GM19455 (cell line): ENCODE measurements around the gene S1PR4.

Source experiments
- ATAC-seq: cut with Tn5 transposase; IDR thresholded peaks from one replicate; pipeline ENCODE4 v1.9.1; 2021; ENCODE audit not compliant: unreplicated experiment

The S1PR4 gene, protein sequence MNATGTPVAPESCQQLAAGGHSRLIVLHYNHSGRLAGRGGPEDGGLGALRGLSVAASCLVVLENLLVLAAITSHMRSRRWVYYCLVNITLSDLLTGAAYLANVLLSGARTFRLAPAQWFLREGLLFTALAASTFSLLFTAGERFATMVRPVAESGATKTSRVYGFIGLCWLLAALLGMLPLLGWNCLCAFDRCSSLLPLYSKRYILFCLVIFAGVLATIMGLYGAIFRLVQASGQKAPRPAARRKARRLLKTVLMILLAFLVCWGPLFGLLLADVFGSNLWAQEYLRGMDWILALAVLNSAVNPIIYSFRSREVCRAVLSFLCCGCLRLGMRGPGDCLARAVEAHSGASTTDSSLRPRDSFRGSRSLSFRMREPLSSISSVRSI

DNA sequence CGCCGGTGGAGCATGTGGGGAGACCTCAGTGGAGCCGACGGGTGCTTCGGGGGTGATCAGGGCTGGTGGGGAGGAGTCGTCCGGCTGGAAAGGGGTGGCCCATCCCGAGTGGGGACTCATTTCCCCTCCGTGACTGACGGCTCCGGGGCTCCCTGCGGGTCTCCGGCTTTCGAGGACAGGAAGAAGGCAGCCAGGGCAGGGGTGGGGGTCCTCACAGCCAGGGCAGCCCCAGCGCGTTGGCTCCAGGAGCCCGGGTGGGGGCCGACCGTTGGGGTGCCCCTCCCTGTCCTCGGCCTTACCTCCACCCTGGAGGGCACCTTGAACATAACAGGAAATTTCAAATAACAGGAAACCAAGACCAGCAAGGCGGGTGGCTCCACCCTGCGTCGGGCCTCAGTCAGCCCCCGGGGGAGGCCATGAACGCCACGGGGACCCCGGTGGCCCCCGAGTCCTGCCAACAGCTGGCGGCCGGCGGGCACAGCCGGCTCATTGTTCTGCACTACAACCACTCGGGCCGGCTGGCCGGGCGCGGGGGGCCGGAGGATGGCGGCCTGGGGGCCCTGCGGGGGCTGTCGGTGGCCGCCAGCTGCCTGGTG, at the start of gene S1PR4:
Gene S1PR4, plus strand, starts transcription at position 393 of the 596 bp plus-strand sequence. Its CDS starts 24 bp downstream, at position 417.
- ATAC-seq = no peak

- no peak for ATAC-seq
These were observed 49.5 kb upstream of the S1PR4 start for GRCh38 chr19:3129112-3129511.

DNA sequence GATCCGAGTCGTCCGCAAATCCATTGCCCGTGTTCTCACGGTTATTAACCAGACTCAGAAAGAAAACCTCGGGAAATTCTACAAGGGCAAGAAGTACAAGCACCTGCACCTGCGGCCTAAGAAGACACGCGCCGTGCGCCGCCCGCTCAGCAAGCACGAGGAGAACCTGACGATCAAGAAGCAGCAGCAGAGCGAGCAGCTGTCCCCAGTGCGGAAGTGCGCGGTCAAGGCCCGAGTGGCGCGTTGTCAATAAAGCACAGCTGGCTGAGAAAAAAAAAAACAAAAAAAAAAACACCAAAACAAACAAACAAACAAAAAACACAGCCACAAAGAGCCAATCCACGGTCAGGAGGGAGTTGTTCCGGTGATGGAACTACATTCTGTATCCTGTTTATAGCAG, 47.4 kb upstream of the S1PR4 start:
- no peak for ATAC-seq

DNA sequence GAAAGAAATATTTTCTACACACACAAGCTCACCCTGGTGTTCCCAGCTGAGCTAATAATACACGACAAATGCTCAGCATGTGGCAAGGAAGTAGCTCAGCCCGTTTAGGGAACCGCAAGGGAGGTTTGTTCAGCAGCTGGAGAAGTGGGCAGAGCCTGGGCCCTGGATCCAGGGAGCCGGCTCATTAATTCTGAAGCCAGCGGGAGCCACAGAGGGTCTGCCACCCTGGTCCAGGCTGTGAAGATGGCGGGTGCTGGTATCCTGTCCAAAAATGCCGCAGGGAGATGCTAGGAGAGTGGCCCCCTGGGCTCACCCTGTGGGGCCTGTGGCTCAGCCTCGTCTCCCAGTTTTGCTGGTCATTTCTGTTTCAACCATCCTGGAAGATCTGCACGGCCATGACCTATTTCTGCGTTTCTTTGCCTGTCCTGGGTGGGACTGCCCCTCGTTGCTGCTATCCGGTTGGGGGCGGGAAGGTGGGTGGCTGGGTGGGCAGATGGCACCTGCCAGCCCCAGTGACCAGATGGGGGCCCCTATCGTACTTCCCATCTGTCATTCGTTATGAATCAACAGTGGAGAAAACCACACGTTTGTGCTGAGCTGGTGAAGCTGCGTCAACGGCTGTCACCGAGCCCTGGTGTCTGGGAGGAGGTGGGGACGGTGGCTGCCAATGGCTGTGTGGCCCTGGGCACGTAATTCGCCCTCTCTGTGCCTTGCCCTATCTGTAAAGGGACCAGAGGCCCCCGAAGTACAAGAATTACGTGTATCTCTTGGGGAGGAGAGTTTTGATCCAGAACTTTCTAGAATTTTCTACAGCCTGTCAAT, 45.4 kb upstream of the S1PR4 start:
- no peak for ATAC-seq

- ATAC-seq = no peak
These were observed 44.8 kb upstream of the S1PR4 start for GRCh38 chr19:3133793-3134116.

GRCh38 chr19:3135961-3136683, 42.4 kb upstream of the S1PR4 start, which contains the start of gene GNA15:
Gene GNA15, plus strand, starts transcription at chr19:3136033. Its CDS starts 418 bp downstream, at chr19:3136451.
- no peak for ATAC-seq

GRCh38 chr19:3136684-3137055, 41.9 kb upstream of the S1PR4 start:
- no peak for ATAC-seq

DNA sequence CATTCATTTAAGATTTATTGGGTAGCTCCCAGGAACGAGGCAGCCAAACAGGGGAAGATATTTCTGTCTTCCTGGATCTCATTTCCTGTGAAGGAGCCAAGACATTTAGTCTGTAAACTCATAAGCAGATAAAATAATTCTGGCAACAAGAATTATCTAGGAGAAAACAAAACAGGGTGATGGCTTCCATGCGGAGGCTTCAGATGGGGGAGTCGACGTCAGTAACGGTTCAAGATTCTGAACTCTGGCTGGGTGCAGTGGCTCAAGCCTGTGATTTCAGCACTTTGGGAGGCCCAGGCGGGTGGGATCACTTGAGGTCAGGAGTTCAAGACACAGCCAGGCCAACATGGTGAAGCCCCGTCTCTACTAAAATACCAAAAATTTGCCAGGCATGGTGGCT, 41.5 kb upstream of the S1PR4 start:
- no peak for ATAC-seq

GRCh38 chr19:3138268-3138667, 40.3 kb upstream of the S1PR4 start:
- no peak for ATAC-seq

DNA sequence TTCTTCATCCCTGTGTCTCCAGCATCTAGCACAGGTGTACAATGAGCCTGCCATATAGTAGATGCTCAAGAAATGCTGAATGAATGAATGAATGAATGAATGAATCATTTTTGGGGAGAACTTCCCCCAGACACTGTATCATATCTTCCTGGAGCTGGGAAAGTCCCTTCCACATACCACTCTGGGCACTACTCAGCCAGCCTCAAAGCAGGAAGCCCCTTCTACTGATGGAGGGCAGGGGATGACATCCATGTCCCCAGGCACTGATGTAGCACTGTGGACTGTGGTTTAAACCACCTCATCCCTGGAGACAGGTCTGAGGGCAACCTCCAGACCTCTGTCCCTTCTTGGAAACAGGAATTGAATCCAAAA, 37.9 kb upstream of the S1PR4 start:
- ATAC-seq = no peak

- no peak for ATAC-seq
These were observed 36.3 kb upstream of the S1PR4 start for GRCh38 chr19:3142292-3142670.

DNA sequence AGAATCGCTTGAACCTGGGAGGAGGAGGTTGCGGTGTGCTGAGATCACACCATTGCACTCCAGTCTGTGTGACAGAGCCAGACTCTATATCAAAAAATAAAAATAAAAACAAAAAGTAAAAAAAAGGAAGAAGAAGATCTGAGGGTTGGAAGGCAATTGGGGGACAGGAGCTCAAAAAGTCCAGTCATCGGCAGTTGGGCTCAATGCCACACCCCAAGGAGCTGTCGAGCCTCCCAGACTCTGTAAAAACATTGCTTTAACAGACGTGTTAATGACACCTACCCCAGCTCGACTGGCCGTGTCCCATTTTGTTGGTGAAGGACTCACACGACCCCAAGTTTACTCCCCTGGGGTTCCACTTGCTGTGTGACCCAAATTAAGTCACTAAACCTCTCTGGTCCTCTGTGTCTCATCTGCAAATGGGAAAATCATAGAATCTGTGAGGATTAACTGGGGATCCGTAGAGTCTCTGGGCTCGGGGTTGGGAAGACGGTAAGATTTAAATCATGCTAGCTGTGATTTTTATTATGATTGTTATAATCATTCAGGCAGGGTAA, 35.7 kb upstream of the S1PR4 start:
- ATAC-seq = no peak

GRCh38 chr19:3145909-3146676, 32.5 kb upstream of the S1PR4 start:
- no peak for ATAC-seq

DNA sequence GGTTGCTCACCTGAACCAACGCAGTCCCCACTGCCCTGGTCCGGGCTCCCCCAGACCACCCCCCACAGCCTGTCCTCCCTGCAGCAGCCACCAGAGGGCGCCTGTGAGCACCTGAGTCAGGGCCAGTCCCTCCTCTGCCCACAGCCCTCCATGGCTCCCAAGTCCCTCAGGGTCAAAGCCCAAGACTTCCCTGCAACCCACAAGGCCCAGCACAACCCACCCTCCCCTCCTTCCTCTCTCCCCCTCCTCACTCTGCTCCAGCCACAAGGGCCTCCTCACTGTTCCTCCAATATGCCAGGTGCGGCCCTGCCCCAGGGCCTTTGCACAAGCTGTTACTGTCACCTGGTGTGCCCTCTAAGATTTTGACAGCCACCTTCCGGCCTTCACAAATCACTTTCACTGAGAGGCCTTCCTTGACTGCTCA, 31.9 kb upstream of the S1PR4 start:
- ATAC-seq = no peak

GRCh38 chr19:3148503-3148902, 30.1 kb upstream of the S1PR4 start:
- no peak for ATAC-seq

- no peak for ATAC-seq
These were observed 29.5 kb upstream of the S1PR4 start for GRCh38 chr19:3149089-3149488.

GRCh38 chr19:3149526-3150505, 28.8 kb upstream of the S1PR4 start:
- ATAC-seq = no peak

GRCh38 chr19:3150739-3151329, 27.7 kb upstream of the S1PR4 start:
- ATAC-seq = no peak
